ENCODE measurements around the gene TRAK1.

TRAK1 gene

GRCh38 chr3:42271786-42272185 lies 180.6 kb downstream of the TRAK1 start:
- TF ChIP-seq TAF1 (IDR thresholded peaks at IDR 0.05; ENCODE audit: borderline replicate concordance, low read depth, low read length) (no peak), POLR2A (IDR thresholded peaks at IDR 0.05; ENCODE audit: low read depth, low read length) (no peak), POLR2AphosphoS5 (IDR thresholded peaks at IDR 0.05; ENCODE audit: low read depth, low read length) (no peak)
- no peak for FAIRE-seq
- DNase-seq (ENCODE audit: insufficient read length): no peak

GRCh38 chr3:42273361-42273760 lies 182.2 kb downstream of the TRAK1 start:
- TF ChIP-seq TAF1 (IDR thresholded peaks at IDR 0.05; ENCODE audit: borderline replicate concordance, low read depth, low read length) (no peak), POLR2AphosphoS5 (IDR thresholded peaks at IDR 0.05; ENCODE audit: low read depth, low read length) (no peak), POLR2A (IDR thresholded peaks at IDR 0.05; ENCODE audit: low read depth, low read length) (no peak)
- DNase-seq (ENCODE audit: insufficient read length): no peak
- no peak for FAIRE-seq

GRCh38 chr3:42274266-42274665 lies 183.1 kb downstream of the TRAK1 start:
- FAIRE-seq: no peak
- no peak for DNase-seq (ENCODE audit: insufficient read length)

GRCh38 chr3:42275217-42275616 lies 184.1 kb downstream of the TRAK1 start:
- TF ChIP-seq POLR2A (IDR thresholded peaks at IDR 0.05; ENCODE audit: low read depth, low read length): no peak
- no peak for TF ChIP-seq TAF1 (IDR thresholded peaks at IDR 0.05; ENCODE audit: borderline replicate concordance, low read depth, low read length)
- TF ChIP-seq POLR2AphosphoS5 (IDR thresholded peaks at IDR 0.05; ENCODE audit: low read depth, low read length): no peak
- no peak for FAIRE-seq
- no peak for DNase-seq (ENCODE audit: insufficient read length)

More at GRCh38 chr3:42274266-42274665, 183.1 kb downstream of the TRAK1 start:
- TF ChIP-seq POLR2A (IDR thresholded peaks at IDR 0.05; ENCODE audit: low read depth, low read length) (no peak), POLR2AphosphoS5 (IDR thresholded peaks at IDR 0.05; ENCODE audit: low read depth, low read length) (no peak), TAF1 (IDR thresholded peaks at IDR 0.05; ENCODE audit: borderline replicate concordance, low read depth, low read length) (no peak)
